HL-60 (cell line): ENCODE results near the gene GOSR2.

Source experiments
- DNase-seq, 2 experiments: peaks; one replicate each; pipeline ENCODE4 v3.0.0-alpha.2; 2010 to 2020; ENCODE audit warnings: low read depth in 1 of 2, low spot score in 1 of 2
- H3K27ac ChIP-seq: fragments of 250-450 bp; sonication (Bioruptor Pico); replicated peaks from 2 replicates; pipeline ENCODE4 v1.5.1; 2020; ENCODE audit warnings: mild to moderate bottlenecking, moderate library complexity
- H3K27me3 ChIP-seq: fragments of 250-450 bp; sonication (Bioruptor Pico); 2 replicates; pipeline ENCODE4 v1.5.1; 2021; ENCODE audit warnings: mild to moderate bottlenecking, moderate library complexity; ENCODE audit not compliant: insufficient read depth, poor library complexity, severe bottlenecking
- H3K4me3 ChIP-seq: replicated peaks from 2 replicates; pipeline ENCODE4 v1.5.1; 2011; ENCODE audit warnings: mild to moderate bottlenecking, control low read depth, low read length; ENCODE audit not compliant: insufficient read depth
- CTCF ChIP-seq: IDR thresholded peaks from one replicate; pipeline ENCODE4 v1.5.1; 2011; ENCODE audit warnings: low read length, control low read depth, inconsistent platforms; ENCODE audit not compliant: insufficient read depth
- GABPA ChIP-seq: IDR thresholded peaks from 2 replicates; pipeline ENCODE4 v1.6.1; 2012; ENCODE audit warnings: low read depth
- POLR2AphosphoS5 ChIP-seq: IDR thresholded peaks from 2 replicates; pipeline ENCODE4 v1.6.1; 2012; ENCODE audit warnings: low read depth
- REST ChIP-seq: IDR thresholded peaks from 2 replicates; pipeline ENCODE4 v1.6.1; 2012; ENCODE audit warnings: low read depth; ENCODE audit not compliant: insufficient replicate concordance
- SPI1 ChIP-seq: IDR thresholded peaks from 2 replicates; pipeline ENCODE4 v1.6.1; 2012; ENCODE audit warnings: low read depth, mild to moderate bottlenecking, borderline replicate concordance
- long read RNA-seq: library from polyadenylated mRNA; unstranded; transcript quantifications from one replicate; pipeline ENCODE4 v2.0.0, GENCODE V29; 2020

The GOSR2 gene
- long read RNA-seq, transcript GOSR2-232 (6 exons, 3,964 nt), result major isoform, 43 of 162 reads
- long read RNA-seq, transcript GOSR2-209 (4 exons, 1,444 nt), result minor isoform, 20 of 162 reads
- long read RNA-seq, transcript GOSR2-239 (5 exons, 3,871 nt), result minor isoform, 8 of 162 reads
- long read RNA-seq, transcript GOSR2-240 (5 exons, 3,059 nt), result minor isoform, 35 of 162 reads
- long read RNA-seq, partial matches to known transcripts, result 9 of 162 reads
- long read RNA-seq, other reads (novel, unspliced or antisense), result 21 of 162 reads

- peak within 1 kb of the TSS; percentile 76 for H3K4me3 ChIP-seq
- peak; percentile 91 to 95 for DNase-seq
- TF ChIP-seq GABPA (peak; percentile 95), SPI1 (0 out of 2 replicates have a peak, but pooled peaks have one; percentile 16), POLR2AphosphoS5 (peak; percentile 95), REST (no peak)
- H3K27me3 ChIP-seq, result no peaks in the 10 kb centered on the region
- peak within 1 kb of the TSS; percentile 95 for H3K27ac ChIP-seq
Measured at GRCh38 chr17:46922804-46923635, at the start of gene GOSR2. Gene GOSR2 (plus strand): TSS chr17:46923160. CDS start chr17:46923193, 33 bp downstream.

DNA sequence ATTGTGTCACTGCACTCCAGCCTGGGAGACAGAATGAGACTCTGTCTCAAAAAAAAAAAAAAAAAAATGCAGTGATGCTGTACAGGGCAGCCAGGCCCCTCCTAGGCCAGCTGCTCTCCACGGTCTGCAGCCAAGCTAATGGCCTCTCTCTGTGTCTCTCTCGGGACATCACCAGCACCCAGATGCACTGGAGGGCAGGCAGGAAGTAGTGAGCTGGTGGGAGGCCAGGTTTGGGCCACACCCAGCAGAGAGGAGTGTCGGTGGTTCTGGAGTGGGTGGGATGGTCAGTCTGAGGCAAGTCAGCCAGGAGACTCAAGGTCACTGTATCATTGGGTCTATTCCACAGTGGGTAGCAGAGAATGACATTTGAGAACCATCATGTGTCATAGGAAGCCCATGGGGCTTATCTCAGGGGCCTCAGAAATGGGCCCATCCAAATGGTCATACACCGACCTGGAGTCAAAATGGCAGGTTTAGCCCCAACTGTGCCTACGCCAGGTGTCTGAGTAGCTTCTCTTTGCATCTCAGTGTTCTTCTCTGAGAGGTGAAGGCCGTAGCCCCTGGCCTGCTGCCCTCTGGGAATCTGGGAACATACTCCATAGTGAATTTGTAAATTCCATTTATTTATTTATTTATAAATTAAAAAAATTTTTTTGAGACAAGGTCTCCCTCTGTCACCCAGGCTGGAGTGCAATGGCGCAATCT is 48.9 kb upstream of the GOSR2 start:
- no peak overlapping the region for H3K4me3 ChIP-seq
- no peak for TF ChIP-seq SPI1
- no peak for TF ChIP-seq GABPA
- no peak for TF ChIP-seq POLR2AphosphoS5
- no peak for TF ChIP-seq CTCF
- TF ChIP-seq REST, result no peak
- no peak overlapping the region for H3K27ac ChIP-seq
- no peak for DNase-seq
- H3K27me3 ChIP-seq, result no peaks in the 10 kb centered on the region

GRCh38 chr17:46874906-46875305 is 48.1 kb upstream of the GOSR2 start:
- Histone ChIP-seq H3K27ac (no peak overlapping the region), H3K4me3 (no peak overlapping the region), H3K27me3 (no peaks in the 10 kb centered on the region)
- peak in 1 of 2 experiments; percentile 48 for DNase-seq
- no peak for TF ChIP-seq REST
